K562 (cell line): ENCODE results near the gene E2F2. TPM values are rescaled to one million over a fixed set of nuclear protein-coding genes. Genes with fewer than 3 reads are reported as not detected.

Source experiments
- ATF7 ChIP-seq: fragments of 450-650 bp; IDR thresholded peaks from 2 replicates; pipeline ENCODE4 v1.7.1; 2014; ENCODE audit warnings: mild to moderate bottlenecking, moderate library complexity
- BHLHE40 ChIP-seq: IDR thresholded peaks from 2 replicates; pipeline ENCODE4 v1.6.1; 2011; ENCODE audit warnings: low read length, improper control_type of control experiment
- CHCHD3 ChIP-seq: fragments of 250-450 bp; sonication (Bioruptor Pico); IDR thresholded peaks from 2 replicates; pipeline ENCODE4 v2.1.2; 2022; ENCODE audit warnings: mild to moderate bottlenecking
- CSDE1 ChIP-seq, 2 experiments: fragments of 450-650 bp; IDR thresholded peaks; 2 replicates each; pipeline ENCODE4 v1.6.1; 2016; ENCODE audit warnings: mild to moderate bottlenecking in 1 of 2
- MAFG ChIP-seq: fragments of 450-650 bp; conservative IDR thresholded peaks from 2 replicates; pipeline ENCODE4 v1.6.1; 2016; ENCODE audit warnings: missing genetic modification characterization, missing compliant biosample characterization
- MCM7 ChIP-seq, 2 experiments: fragments of 450-650 bp; IDR thresholded peaks; 2 replicates each; pipeline ENCODE4 v1.6.1; 2016 to 2018
- MEIS2 ChIP-seq: fragments of 450-650 bp; IDR thresholded peaks from 2 replicates; pipeline ENCODE4 v1.6.1; 2014; ENCODE audit warnings: mild to moderate bottlenecking; ENCODE audit not compliant: partially characterized antibody
- NUFIP1 ChIP-seq: fragments of 450-650 bp; IDR thresholded peaks from 2 replicates; pipeline ENCODE4 v1.6.1; 2018; ENCODE audit not compliant: partially characterized antibody
- SMARCB1 ChIP-seq: IDR thresholded peaks from 2 replicates; pipeline ENCODE4 v1.6.1; 2011; ENCODE audit warnings: improper control_type of control experiment, low read depth; ENCODE audit not compliant: insufficient read length
- STAG1 ChIP-seq: sonication (generic); formaldehyde crosslinking; IDR thresholded peaks from 2 replicates; pipeline ENCODE4 v1.5.0; 2020; ENCODE audit warnings: missing genetic modification reagents, borderline replicate concordance
- TAF1 ChIP-seq: IDR thresholded peaks from 2 replicates; pipeline ENCODE4 v1.6.1; 2011; ENCODE audit warnings: mild to moderate bottlenecking, low read length, moderate library complexity; ENCODE audit not compliant: insufficient read depth, control insufficient read depth, severe bottlenecking; ENCODE audit errors: extremely low read depth
- ZFP1 ChIP-seq: fragments of 450-650 bp; formaldehyde crosslinking; IDR thresholded peaks from 2 replicates; pipeline ENCODE4 v1.4.0; 2020; ENCODE audit warnings: mild to moderate bottlenecking, mixed read lengths
- ZNF184 ChIP-seq: sonication (generic); formaldehyde crosslinking; IDR thresholded peaks from 2 replicates; pipeline ENCODE4 v1.5.0; 2020; ENCODE audit warnings: missing genetic modification reagents
- ZNF212 ChIP-seq: fragments of 450-650 bp; formaldehyde crosslinking; IDR thresholded peaks from 2 replicates; pipeline ENCODE4 v1.4.0; 2020; ENCODE audit warnings: mild to moderate bottlenecking
- polyA plus RNA-seq, 8 experiments: library from polyadenylated mRNA; depleted of rRNA in 4 of 8; stranded (reverse) in 5 of 8; unstranded in 3 of 8; fragments of >200 nt; fragmentation: Nextera tagmentation in 2 of 8; fragmentation: Illumina TruSeq in 1 of 8; extraction: Ambion mirVana in 2 of 8; extraction: Trizol in 1 of 8; gene quantifications; 2 replicates each; pipeline versions ENCODE4 v1.2.1 to v1.2.3, GENCODE V29; 2011 to 2014; ENCODE audit warnings: inconsistent platforms in 1 of 8, missing spikeins in 1 of 8
- total RNA-seq, 7 experiments: library from RNA; depleted of rRNA in 6 of 7; stranded (reverse); fragments of >200 nt in 6 of 7; fragmentation: Illumina TruSeq in 2 of 7; extraction: Trizol in 2 of 7; gene quantifications; 2 replicates each; pipeline versions ENCODE4 v1.2.1 to v1.2.3, GENCODE V29; 2011 to 2021; ENCODE audit warnings: low replicate concordance in 1 of 7
- TF ChIP-seq, protein P1 (sequence below): fragments of 250-450 bp; sonication (Bioruptor Pico); IDR thresholded peaks from 2 replicates; pipeline ENCODE4 v1.4.0; 2020; ENCODE audit warnings: mild to moderate bottlenecking, moderate library complexity, borderline replicate concordance
- TF ChIP-seq, protein P2 (sequence below): fragments of 250-450 bp; sonication (Bioruptor Pico); IDR thresholded peaks from 2 replicates; pipeline ENCODE4 v1.4.0; 2020; ENCODE audit warnings: mild to moderate bottlenecking, moderate library complexity
- TF ChIP-seq, protein P3 (sequence below): fragments of 450-650 bp; IDR thresholded peaks from 2 replicates; pipeline ENCODE4 v1.6.1; 2016; ENCODE audit warnings: low read depth, mild to moderate bottlenecking, moderate library complexity
- TF ChIP-seq, protein P4 (sequence below), 2 experiments: fragments of 450-650 bp; conservative IDR thresholded peaks; 2 replicates each; pipeline ENCODE4 v1.6.1; 2017; ENCODE audit warnings: mild to moderate bottlenecking in 2 of 2, moderate library complexity in 2 of 2
- TF ChIP-seq, protein P5 (sequence below): fragments of 450-650 bp; IDR thresholded peaks from 2 replicates; pipeline ENCODE4 v1.6.1; 2016

Gene E2F2
- total and polyA plus RNA-seq, 9 of the 15 experiments (the other 6 are each of a cell fraction or from before 2014, with no cell fraction given), result 3.1 to 25.3 (median 11.4) TPM

DNA sequence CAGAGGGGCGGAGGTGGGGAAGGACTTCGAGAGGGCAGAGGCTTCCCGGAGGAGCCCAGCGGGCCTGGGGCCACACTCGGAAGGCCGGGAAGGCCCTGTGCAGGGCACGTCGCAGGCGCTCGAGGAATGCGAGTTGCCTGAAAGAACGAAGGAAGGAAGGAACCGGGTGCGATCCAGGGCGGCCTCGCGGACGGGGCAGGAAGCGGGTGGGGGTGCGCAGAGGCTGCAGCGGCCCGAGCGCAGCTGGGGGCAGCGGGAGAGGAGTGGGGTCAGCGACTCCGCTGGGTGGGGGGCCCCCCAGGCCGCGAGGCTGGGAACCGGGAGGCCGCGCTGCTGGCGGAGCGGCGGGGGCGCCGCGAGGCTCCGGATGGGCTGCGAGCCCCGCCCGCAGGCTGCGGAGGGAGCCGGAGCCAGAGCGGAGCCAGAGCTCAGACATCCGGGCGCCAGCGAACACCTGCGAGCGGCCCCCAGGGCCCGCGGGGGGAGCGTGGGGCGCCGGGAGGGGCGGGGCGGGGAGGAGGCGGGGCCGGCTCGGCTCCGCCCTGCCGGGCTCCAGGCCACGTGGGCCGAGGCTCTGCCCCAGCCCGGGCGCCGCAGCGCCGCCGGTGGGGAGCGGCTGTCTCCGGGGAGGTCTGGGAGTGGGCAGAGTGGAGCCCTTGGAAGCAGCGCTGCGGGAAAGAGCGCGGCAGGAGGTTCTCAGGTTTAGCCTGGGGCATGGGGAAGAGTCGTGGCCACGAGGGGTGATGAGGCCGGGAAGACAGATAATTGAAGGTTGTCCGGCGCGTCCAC lies 23.6 kb upstream of the E2F2 start (continued):
- TF ChIP-seq, protein P1, sequence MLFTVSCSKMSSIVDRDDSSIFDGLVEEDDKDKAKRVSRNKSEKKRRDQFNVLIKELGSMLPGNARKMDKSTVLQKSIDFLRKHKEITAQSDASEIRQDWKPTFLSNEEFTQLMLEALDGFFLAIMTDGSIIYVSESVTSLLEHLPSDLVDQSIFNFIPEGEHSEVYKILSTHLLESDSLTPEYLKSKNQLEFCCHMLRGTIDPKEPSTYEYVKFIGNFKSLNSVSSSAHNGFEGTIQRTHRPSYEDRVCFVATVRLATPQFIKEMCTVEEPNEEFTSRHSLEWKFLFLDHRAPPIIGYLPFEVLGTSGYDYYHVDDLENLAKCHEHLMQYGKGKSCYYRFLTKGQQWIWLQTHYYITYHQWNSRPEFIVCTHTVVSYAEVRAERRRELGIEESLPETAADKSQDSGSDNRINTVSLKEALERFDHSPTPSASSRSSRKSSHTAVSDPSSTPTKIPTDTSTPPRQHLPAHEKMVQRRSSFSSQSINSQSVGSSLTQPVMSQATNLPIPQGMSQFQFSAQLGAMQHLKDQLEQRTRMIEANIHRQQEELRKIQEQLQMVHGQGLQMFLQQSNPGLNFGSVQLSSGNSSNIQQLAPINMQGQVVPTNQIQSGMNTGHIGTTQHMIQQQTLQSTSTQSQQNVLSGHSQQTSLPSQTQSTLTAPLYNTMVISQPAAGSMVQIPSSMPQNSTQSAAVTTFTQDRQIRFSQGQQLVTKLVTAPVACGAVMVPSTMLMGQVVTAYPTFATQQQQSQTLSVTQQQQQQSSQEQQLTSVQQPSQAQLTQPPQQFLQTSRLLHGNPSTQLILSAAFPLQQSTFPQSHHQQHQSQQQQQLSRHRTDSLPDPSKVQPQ (CRISPR knock-in tag), result no peak
- TF ChIP-seq MAFG, result no peak
- TF ChIP-seq BHLHE40, result no peak; the same call in 1 of the 2 replicates
- TF ChIP-seq, protein P2, sequence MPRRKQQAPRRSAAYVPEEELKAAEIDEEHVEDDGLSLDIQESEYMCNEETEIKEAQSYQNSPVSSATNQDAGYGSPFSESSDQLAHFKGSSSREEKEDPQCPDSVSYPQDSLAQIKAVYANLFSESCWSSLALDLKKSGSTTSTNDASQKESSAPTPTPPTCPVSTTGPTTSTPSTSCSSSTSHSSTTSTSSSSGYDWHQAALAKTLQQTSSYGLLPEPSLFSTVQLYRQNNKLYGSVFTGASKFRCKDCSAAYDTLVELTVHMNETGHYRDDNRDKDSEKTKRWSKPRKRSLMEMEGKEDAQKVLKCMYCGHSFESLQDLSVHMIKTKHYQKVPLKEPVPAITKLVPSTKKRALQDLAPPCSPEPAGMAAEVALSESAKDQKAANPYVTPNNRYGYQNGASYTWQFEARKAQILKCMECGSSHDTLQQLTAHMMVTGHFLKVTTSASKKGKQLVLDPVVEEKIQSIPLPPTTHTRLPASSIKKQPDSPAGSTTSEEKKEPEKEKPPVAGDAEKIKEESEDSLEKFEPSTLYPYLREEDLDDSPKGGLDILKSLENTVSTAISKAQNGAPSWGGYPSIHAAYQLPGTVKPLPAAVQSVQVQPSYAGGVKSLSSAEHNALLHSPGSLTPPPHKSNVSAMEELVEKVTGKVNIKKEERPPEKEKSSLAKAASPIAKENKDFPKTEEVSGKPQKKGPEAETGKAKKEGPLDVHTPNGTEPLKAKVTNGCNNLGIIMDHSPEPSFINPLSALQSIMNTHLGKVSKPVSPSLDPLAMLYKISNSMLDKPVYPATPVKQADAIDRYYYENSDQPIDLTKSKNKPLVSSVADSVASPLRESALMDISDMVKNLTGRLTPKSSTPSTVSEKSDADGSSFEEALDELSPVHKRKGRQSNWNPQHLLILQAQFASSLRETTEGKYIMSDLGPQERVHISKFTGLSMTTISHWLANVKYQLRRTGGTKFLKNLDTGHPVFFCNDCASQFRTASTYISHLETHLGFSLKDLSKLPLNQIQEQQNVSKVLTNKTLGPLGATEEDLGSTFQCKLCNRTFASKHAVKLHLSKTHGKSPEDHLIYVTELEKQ (CRISPR knock-in tag), result no peak
- no peak for TF ChIP-seq SMARCB1
- TF ChIP-seq TAF1, result peak; percentile 56
- TF ChIP-seq, protein P3, sequence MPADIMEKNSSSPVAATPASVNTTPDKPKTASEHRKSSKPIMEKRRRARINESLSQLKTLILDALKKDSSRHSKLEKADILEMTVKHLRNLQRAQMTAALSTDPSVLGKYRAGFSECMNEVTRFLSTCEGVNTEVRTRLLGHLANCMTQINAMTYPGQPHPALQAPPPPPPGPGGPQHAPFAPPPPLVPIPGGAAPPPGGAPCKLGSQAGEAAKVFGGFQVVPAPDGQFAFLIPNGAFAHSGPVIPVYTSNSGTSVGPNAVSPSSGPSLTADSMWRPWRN, result no peak
- no peak for TF ChIP-seq STAG1
- no peak for TF ChIP-seq ZNF184
- TF ChIP-seq ZFP1 (CRISPR knock-in tag), result no peak
- TF ChIP-seq CSDE1 (IDR thresholded peaks at IDR 0.05), result no peak
- no peak for TF ChIP-seq MCM7 (IDR thresholded peaks at IDR 0.05)
- TF ChIP-seq, protein P4, sequence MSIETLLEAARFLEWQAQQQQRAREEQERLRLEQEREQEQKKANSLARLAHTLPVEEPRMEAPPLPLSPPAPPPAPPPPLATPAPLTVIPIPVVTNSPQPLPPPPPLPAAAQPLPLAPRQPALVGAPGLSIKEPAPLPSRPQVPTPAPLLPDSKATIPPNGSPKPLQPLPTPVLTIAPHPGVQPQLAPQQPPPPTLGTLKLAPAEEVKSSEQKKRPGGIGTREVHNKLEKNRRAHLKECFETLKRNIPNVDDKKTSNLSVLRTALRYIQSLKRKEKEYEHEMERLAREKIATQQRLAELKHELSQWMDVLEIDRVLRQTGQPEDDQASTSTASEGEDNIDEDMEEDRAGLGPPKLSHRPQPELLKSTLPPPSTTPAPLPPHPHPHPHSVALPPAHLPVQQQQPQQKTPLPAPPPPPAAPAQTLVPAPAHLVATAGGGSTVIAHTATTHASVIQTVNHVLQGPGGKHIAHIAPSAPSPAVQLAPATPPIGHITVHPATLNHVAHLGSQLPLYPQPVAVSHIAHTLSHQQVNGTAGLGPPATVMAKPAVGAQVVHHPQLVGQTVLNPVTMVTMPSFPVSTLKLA (conservative IDR thresholded peaks at IDR 0.05), result peak; percentile 75 to 90
- peak; percentile 76; the same call in 1 of the 2 replicates for TF ChIP-seq CHCHD3 (CRISPR knock-in tag)
- TF ChIP-seq ATF7, result no peak
- TF ChIP-seq ZNF212 (CRISPR knock-in tag), result no peak
- TF ChIP-seq, protein P5, sequence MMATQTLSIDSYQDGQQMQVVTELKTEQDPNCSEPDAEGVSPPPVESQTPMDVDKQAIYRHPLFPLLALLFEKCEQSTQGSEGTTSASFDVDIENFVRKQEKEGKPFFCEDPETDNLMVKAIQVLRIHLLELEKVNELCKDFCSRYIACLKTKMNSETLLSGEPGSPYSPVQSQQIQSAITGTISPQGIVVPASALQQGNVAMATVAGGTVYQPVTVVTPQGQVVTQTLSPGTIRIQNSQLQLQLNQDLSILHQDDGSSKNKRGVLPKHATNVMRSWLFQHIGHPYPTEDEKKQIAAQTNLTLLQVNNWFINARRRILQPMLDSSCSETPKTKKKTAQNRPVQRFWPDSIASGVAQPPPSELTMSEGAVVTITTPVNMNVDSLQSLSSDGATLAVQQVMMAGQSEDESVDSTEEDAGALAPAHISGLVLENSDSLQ, result no peak
- no peak for TF ChIP-seq NUFIP1
- TF ChIP-seq MEIS2, result no peak
